GM10847 (cell line): ENCODE measurements around the gene TUBB4A.

Experiments used
- POLR2A ChIP-seq: IDR thresholded peaks from 2 replicates; pipeline ENCODE4 v1.6.1; 2011; ENCODE audit not compliant: insufficient read length; ENCODE audit errors: extremely low read depth

TUBB4A gene

GRCh38 chr19:6503407-6504201, 1.5 kb upstream of the TUBB4A start:
- no peak for TF ChIP-seq POLR2A

GRCh38 chr19:6500837-6501739, 1.0 kb downstream of the TUBB4A start:
- no peak for TF ChIP-seq POLR2A

GRCh38 chr19:6499052-6499790, 2.9 kb downstream of the TUBB4A start:
- no peak for TF ChIP-seq POLR2A

- TF ChIP-seq POLR2A, result no peak
These were observed 3.6 kb downstream of the TUBB4A start for GRCh38 chr19:6498294-6499036.

GRCh38 chr19:6495947-6496346, 6.2 kb downstream of the TUBB4A start:
- TF ChIP-seq POLR2A, result no peak

GRCh38 chr19:6494438-6495036, 7.6 kb downstream of the TUBB4A start:
- TF ChIP-seq POLR2A, result no peak

- TF ChIP-seq POLR2A, result no peak
These were observed 10.1 kb downstream of the TUBB4A start for GRCh38 chr19:6491802-6492592.

GRCh38 chr19:6490134-6490533, 12.0 kb downstream of the TUBB4A start:
- TF ChIP-seq POLR2A, result no peak

- TF ChIP-seq POLR2A, result no peak
These were observed 12.6 kb downstream of the TUBB4A start for GRCh38 chr19:6489278-6490061.

- no peak for TF ChIP-seq POLR2A
These were observed 17.3 kb downstream of the TUBB4A start for GRCh38 chr19:6484831-6485230.

GRCh38 chr19:6484230-6484629, 17.9 kb downstream of the TUBB4A start:
- no peak for TF ChIP-seq POLR2A

GRCh38 chr19:6483235-6483634, 18.9 kb downstream of the TUBB4A start:
- TF ChIP-seq POLR2A, result no peak

- no peak for TF ChIP-seq POLR2A
These were observed 19.8 kb downstream of the TUBB4A start for GRCh38 chr19:6482343-6482686.
